ENCODE data around the gene GOLGA6D.
"Not testable (repeated sequence)": the region's sequence is repeated elsewhere in the genome, so short reads cannot be mapped to it uniquely, and the experiment has no call there.

Gene GOLGA6D

DNA sequence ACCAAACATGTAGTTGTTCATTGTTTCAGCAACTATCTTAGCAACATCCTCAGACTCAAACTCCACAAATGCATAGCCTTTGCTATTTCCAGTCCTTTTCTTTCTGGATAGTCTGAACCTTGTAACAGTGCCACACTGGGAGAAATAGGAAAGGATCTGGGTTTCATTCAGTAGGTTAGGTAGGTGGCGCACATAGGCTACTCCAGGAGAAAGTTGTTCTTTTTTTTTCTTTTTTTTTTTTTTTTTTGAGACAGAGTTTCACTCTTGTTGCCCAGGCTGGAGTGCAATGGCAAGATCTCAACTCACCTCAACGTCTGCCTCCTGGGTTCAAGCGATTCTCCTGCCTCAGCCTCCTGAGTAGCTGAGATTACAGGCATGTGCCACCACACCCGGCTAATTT, 30.4 kb upstream of the GOLGA6D start:
- H3K4me3 ChIP-seq (replicated peaks; ENCODE audit: insufficient read depth, low read length); H3K27me3 ChIP-seq (ENCODE audit: insufficient read depth, poor library complexity, severe bottlenecking); DNase-seq (ENCODE audit: low read depth in 1 of 2, low spot score in 1 of 2); H3K27ac ChIP-seq (replicated peaks): not testable (repeated sequence)

DNA sequence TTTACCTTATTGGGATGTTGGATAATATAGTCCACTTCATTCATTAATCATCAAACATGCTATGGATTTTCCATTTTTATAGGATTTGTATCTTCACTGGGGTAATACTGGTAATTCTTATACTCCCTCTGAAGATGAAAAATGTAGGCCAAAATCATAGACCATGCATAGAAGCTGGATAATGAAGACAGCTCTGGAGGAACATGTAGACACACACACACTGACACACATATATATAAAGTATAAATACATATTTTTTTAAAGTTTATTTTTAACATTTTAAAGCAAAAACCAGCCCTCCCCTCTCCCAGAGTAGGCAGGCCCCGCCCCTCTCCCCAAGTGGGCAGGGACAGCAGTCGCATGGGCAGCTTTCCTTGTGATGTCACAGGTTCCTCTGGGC, 24.6 kb upstream of the GOLGA6D start, which contains the start of gene GOLGA6C:
Gene GOLGA6C (plus strand): TSS at position 301 of the 400 bp plus-strand sequence. CDS start 265 bp downstream, outside the sequence.
- not testable (repeated sequence) for DNase-seq (ENCODE audit: low read depth in 1 of 2, low spot score in 1 of 2); H3K27me3 ChIP-seq (ENCODE audit: insufficient read depth, poor library complexity, severe bottlenecking); H3K4me3 ChIP-seq (replicated peaks; ENCODE audit: insufficient read depth, low read length); H3K27ac ChIP-seq (replicated peaks)

DNA sequence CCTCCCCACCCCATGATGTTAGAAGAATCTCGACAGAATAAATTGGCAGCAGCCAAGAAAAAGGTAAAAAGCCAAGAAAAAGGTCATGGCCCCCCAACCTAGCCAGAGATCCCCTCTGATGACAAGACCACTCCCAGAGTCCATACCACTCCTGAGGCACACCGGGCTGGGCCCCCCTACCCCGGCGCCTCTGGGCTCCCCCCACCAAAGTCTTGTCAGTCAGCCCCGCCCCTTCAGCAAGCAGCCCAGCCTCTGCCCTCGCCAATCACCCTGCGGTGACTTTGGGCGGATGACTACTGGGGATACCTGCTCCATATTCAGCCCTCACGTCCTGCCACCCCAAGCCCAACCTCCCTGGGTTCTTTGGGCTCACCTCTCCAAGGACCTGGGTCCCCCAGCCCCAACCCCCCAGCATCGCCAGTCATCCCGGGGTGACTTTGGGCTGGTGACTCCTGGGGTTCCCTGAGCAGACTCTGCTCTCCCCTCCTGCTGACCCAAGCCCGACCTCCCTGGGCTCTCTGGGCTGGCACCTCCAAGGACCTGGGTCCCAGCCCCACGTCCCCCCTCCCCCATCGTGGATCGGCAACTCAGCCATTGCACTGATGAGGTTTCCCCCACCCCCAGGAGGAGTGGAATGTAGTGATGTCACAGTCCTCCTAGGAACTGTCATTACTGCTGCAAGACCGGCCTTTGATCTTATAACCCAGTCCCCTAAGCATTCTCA, 23.9 kb upstream of the GOLGA6D start:
- not testable (repeated sequence) for DNase-seq (ENCODE audit: low read depth in 1 of 2, low spot score in 1 of 2)

DNA sequence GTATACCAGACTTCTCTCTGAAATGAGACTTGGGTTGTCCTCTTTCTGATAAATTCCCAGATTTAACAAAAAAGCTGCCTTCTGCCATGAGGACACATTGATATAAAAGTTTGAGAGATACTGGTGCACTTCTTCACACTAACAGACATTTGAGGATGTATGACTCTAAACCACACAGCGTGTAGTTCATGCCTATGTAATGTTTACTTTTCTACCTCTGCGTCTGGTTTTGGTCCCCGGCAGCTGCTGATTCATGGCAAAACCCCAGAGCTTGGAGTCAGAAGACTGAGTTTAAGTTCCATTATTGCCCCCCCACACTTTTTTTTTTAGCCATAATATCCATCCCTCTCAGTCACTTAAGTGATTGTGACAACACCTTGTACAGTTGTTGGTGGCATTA, 22.8 kb upstream of the GOLGA6D start:
- not testable (repeated sequence) for H3K27me3 ChIP-seq (ENCODE audit: insufficient read depth, poor library complexity, severe bottlenecking); DNase-seq (ENCODE audit: low read depth in 1 of 2, low spot score in 1 of 2); H3K4me3 ChIP-seq (replicated peaks; ENCODE audit: insufficient read depth, low read length); H3K27ac ChIP-seq (replicated peaks)

More for the DNA sequence above, 23.9 kb upstream of the GOLGA6D start:
- not testable (repeated sequence) for H3K27ac ChIP-seq (replicated peaks); H3K27me3 ChIP-seq (ENCODE audit: insufficient read depth, poor library complexity, severe bottlenecking); H3K4me3 ChIP-seq (replicated peaks; ENCODE audit: insufficient read depth, low read length)

DNA sequence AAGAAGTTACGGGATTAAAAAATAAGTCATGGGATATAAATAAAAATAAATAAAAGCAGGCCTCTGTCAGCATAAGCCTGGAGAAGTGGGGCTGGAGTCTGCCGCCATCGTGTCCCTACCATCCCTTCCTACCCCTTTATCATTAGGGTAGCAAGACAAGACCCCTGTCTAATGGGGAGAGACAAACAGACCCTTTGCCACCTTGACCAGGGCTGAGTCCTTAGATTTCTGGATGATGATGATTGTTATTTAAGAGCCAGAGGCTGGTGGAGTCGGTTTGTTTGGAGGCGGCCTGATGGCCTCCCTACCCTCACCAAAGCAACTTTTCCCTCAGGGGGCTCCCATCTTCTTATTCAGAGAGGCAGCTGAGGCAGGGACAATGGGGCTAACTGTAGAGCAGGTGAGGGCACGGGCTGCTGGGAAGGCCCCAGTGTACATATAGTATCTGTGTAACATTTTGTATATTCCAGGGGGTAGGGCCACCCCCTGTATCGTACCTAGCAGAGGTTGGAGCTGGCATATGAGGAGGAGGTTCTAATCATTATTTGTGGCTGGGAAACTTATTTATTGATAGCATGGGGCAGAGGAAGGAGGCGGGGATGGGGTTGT, 8.8 kb upstream of the GOLGA6D start:
- not testable (repeated sequence) for H3K4me3 ChIP-seq (replicated peaks; ENCODE audit: insufficient read depth, low read length); DNase-seq (ENCODE audit: low read depth in 1 of 2, low spot score in 1 of 2); H3K27ac ChIP-seq (replicated peaks); H3K27me3 ChIP-seq (ENCODE audit: insufficient read depth, poor library complexity, severe bottlenecking)

DNA sequence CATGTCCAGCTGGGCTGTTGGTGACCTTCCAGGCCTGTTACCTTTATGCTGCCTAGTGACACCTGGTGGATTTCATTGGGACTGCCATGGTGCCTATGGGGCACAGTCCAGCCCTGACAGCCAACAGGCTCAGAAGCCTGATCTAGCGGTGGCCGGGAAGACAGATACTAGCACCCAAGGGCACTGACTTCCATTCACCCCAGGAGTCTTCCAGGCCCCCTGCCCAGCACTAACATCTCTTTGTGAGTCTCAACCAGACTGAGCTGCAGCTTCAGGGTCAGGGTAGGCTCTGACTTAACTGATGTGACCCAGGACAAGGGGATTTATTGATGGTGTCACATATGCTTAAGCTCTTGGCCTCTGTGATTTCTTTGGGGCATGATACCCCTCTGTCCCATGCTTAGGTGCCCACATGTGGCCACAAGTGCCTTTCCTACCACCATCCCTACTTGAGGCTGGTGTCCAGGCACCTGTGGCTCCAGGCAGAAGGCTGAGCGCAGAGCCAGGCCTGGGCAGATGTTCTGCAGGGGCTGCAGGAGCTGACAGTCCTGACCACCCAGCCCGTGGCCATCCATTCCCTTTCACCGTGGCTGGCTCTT, 8.0 kb upstream of the GOLGA6D start:
- H3K27me3 ChIP-seq (ENCODE audit: insufficient read depth, poor library complexity, severe bottlenecking); H3K27ac ChIP-seq (replicated peaks); H3K4me3 ChIP-seq (replicated peaks; ENCODE audit: insufficient read depth, low read length): not testable (repeated sequence)
- peak in 1 of 2 experiments; percentile 74 for DNase-seq (ENCODE audit: low read depth in 1 of 2, low spot score in 1 of 2)

DNA sequence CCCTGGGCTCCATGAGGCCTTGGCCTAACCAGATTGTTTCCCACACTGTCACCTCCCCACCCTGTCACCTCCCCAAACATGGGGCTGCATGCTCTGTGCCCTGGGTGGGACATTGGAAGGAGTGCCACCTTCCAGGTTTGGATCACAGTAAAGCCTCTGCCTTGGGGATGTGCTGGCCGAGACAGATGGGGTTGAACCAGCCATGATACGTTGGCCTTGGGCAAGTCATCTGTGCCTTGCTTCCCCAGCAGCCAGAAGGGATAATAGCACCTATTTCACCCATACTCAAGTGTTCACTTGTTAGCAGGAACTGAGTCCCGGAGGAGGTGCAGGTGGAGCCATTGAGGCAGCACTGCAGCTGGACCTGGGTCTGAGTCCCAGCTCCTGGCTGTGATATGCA, 7.0 kb upstream of the GOLGA6D start:
- H3K4me3 ChIP-seq (replicated peaks; ENCODE audit: insufficient read depth, low read length); H3K27ac ChIP-seq (replicated peaks); DNase-seq (ENCODE audit: low read depth in 1 of 2, low spot score in 1 of 2): not testable (repeated sequence)

DNA sequence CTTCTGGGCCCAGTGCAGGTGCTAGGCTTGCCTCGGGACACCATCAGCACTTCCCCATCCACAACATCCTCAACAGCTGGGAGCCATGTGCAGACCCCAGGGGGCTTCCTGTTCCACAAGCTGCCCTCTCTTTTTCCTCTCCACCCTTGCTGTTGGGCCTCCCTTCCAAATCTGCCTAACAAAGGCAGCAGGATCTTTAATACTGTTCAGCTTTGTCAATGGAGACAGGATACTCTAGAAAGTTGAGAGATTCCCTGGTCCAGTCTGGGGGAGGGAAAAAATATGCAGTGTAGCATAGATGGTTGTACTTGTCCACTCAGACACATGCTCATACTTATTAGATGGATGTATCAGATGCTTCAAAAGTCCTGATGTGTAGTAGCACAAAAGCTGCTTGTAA, 4.1 kb upstream of the GOLGA6D start:
- not testable (repeated sequence) for H3K27me3 ChIP-seq (ENCODE audit: insufficient read depth, poor library complexity, severe bottlenecking); H3K4me3 ChIP-seq (replicated peaks; ENCODE audit: insufficient read depth, low read length)

More for the DNA sequence above, 7.0 kb upstream of the GOLGA6D start:
- not testable (repeated sequence) for H3K27me3 ChIP-seq (ENCODE audit: insufficient read depth, poor library complexity, severe bottlenecking)

DNA sequence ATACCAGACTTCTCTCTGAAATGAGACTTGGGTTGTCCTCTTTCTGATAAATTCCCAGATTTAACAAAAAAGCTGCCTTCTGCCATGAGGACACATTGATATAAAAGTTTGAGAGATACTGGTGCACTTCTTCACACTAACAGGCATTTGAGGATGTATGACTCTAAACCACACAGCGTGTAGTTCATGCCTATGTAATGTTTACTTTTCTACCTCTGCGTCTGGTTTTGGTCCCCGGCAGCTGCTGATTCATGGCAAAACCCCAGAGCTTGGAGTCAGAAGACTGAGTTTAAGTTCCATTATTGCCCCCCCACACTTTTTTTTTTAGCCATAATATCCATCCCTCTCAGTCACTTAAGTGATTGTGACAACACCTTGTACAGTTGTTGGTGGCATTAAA, 1.5 kb downstream of the GOLGA6D start:
- not testable (repeated sequence) for DNase-seq (ENCODE audit: low read depth in 1 of 2, low spot score in 1 of 2); H3K27me3 ChIP-seq (ENCODE audit: insufficient read depth, poor library complexity, severe bottlenecking); H3K4me3 ChIP-seq (replicated peaks; ENCODE audit: insufficient read depth, low read length); H3K27ac ChIP-seq (replicated peaks)

More for the DNA sequence above, 4.1 kb upstream of the GOLGA6D start:
- not testable (repeated sequence) for H3K27ac ChIP-seq (replicated peaks); DNase-seq (ENCODE audit: low read depth in 1 of 2, low spot score in 1 of 2)

DNA sequence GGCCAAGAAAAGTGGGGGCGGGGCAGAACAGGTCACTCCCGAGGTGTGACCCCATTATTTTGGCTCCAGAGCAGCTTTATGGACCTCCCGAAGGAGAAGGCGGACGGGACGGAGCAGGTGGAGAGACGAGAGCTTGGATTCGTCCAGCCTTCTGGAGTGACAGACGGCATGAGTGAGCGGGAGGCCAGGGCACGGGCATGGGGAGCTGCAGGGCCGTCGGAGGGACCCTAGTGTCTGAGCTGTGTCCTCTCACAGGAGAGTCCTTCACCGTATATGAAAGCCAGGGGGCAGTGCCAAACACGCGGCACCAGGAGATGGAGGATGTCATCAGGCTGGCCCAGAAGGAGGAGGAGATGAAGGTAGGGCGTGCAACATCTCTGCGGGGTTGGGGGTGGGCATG, 11.0 kb downstream of the GOLGA6D start:
- H3K4me3 ChIP-seq (replicated peaks; ENCODE audit: insufficient read depth, low read length); H3K27me3 ChIP-seq (ENCODE audit: insufficient read depth, poor library complexity, severe bottlenecking); H3K27ac ChIP-seq (replicated peaks); DNase-seq (ENCODE audit: low read depth in 1 of 2, low spot score in 1 of 2): not testable (repeated sequence)

DNA sequence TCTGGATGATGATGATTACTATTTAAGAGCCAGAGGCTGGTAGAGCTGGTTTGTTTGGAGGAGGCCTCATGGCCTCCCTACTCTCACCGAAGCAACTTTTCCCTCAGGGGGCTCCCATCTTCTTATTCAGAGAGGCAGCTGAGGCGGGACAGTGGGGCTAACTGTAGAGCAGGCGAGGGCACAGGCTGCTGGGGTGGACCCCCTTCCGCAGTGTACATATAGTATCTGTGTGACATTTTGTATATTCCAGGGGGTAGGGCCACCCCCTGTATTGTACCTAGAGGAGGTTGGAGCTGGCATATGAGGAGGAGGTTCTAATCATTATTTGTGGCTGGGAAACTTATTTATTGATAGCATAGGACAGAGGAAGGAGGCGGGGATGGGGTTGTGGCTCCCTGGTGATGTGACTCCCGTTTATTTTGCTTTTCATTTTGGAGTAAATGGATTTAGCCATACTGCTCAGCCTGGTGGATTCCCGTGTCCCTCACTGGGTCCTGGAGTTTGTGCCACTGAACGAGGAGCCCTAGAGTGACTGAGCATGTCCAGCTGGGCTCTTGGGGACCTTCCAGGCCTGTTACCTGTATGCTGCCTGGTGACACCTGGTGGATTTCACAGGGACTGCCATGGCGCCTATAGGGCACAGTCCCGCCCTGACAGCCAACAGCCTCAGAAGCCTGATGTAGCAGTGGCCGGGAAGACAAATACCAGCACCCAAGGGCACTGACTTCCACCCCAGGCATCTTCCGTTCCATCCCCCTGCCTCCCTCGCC, 16.1 kb downstream of the GOLGA6D start:
- not testable (repeated sequence) for H3K4me3 ChIP-seq (replicated peaks; ENCODE audit: insufficient read depth, low read length); DNase-seq (ENCODE audit: low read depth in 1 of 2, low spot score in 1 of 2); H3K27me3 ChIP-seq (ENCODE audit: insufficient read depth, poor library complexity, severe bottlenecking); H3K27ac ChIP-seq (replicated peaks)

DNA sequence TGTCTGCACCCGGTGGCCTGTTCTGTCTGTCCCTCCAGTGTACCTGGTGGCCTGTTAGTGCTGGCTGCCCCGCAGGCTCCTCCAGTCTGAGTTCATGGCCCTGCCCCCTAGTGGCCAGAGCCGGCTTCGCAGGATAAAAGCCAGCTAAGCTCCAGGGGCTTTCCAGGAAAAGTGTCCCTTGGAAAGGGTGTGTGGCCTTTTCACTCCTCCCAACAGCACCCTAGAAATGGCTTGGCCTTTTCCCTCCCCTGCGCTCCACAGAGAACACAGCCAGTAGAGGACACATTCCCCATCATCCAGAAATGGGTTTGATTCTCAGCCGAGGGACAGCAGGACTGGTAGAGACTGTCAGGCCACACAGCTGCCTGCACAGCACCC, 16.7 kb downstream of the GOLGA6D start:
- not testable (repeated sequence) for H3K27ac ChIP-seq (replicated peaks); H3K4me3 ChIP-seq (replicated peaks; ENCODE audit: insufficient read depth, low read length); H3K27me3 ChIP-seq (ENCODE audit: insufficient read depth, poor library complexity, severe bottlenecking)
- peak in 1 of 2 experiments; percentile 33 for DNase-seq (ENCODE audit: low read depth in 1 of 2, low spot score in 1 of 2)

DNA sequence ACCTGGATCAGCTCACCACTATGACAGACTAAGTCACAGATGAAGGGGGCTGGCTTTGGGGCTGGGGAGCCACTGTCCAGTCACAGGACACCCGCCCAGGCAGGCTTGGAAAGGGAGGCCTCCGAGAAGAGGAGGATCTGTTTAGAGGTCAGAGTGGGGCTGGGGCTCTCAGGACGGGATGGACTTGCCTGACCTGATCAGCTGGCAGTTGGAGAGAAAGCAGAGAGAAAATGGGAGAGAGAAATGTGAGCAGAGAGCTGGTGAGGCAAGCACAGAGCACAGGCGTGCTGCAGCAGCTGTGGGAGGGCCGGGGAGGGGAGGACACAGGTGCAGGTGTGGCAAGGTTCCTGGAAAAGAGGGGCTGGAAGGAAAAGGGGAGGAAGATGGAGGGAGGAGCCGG, 17.4 kb downstream of the GOLGA6D start:
- H3K27ac ChIP-seq (replicated peaks); H3K4me3 ChIP-seq (replicated peaks; ENCODE audit: insufficient read depth, low read length); DNase-seq (ENCODE audit: low read depth in 1 of 2, low spot score in 1 of 2); H3K27me3 ChIP-seq (ENCODE audit: insufficient read depth, poor library complexity, severe bottlenecking): not testable (repeated sequence)
